ENCODE measurements around the gene HOXB5. TPM values are rescaled to one million over a fixed set of nuclear protein-coding genes. Genes with fewer than 3 reads are reported as not detected.
A peak's percentile ranks its signal among the peaks of the same experiment; 100 is the strongest.

HOXB5 gene
- total RNA-seq, 2 experiments from 2014 or later: not detected

DNA sequence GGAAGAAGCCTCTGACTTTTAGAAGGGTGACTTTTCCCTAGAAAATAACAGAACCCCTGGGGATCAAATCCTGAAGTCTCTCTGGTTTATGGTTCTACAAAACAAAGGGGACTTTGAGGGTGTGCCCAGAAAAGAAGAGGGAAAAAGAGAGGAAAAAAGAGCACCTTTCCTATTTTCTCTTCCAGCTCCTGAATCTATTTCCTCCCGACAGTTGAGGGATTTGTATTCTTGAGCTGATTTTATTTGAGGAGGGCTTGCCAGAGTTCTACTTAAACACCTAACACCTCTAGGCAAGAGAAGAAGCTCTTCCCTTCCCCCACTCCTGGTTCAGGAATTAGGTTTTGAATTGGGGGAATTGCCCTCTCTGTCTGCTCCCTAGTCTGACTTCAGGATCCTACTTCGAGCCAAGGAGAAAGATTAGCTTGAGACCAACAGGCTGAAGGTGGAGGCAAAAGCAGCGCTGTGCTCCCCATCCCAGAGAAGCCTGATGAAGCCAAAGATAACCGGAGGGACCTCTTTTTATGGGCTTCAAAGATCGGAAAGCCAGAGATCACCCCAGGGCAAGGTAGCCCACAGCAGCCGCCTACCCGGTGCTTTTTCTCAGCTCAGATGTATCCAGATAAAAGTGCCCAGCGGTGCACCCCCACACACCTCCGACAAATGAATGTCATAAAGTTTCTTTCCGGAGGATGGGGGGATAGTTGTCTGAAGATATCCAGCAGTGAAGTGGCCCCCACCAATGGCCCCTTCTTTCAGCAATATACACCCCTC, 4.3 kb downstream of the HOXB5 start:
- peaks cover 31% of the 10 kb centered on the region for H3K4me1 Mint-ChIP-seq (ENCODE audit: low read depth)
- CTCF ChIA-PET: interaction anchor here (0.6 to 3.2 kb wide), 10 partner anchors 29 to 397 kb away, joined by 3 to 14 read pairs (median 4); no protein-coding TSS in a partner anchor
- no peaks in the 10 kb centered on the region for H3K36me3 Mint-ChIP-seq (ENCODE audit: low read depth)
- H3K27ac Mint-ChIP-seq: no peak overlapping the region
- no peak for DNase-seq
- peaks cover 89% of the 10 kb centered on the region for H3K27me3 Mint-ChIP-seq (ENCODE audit: low read depth)
- no peak overlapping the region for H3K4me3 Mint-ChIP-seq
- intact Hi-C loops (cut with micrococcal nuclease): no loop called here
- no peaks in the 10 kb centered on the region for H3K9me3 Mint-ChIP-seq

DNA sequence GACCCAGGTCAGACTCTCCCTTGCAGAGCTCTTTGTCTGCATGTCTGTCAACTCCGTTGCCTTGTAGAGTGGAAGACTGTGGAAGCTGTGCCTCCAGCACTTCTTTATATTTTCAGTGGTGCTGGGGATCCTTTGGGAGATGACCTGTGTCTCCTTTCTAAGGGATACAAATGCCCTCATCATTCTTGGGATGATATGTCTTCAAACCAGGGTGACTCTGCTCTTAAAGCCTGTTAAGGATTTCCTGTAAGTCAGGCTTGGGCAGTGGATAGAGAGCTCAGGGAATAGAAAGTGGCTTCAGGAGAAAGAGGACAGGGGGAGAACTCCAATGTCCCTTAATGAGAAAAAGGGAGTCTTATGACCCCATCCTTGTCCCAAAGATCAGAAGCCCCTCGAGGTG, 5.1 kb downstream of the HOXB5 start:
- Mint-ChIP-seq H3K4me1 (ENCODE audit: low read depth) (peaks cover 26% of the 10 kb centered on the region), H3K4me3 (no peak overlapping the region), H3K27me3 (ENCODE audit: low read depth) (peaks cover 93% of the 10 kb centered on the region), H3K36me3 (ENCODE audit: low read depth) (no peaks in the 10 kb centered on the region), H3K9me3 (no peaks in the 10 kb centered on the region), H3K27ac (no peak overlapping the region)
- DNase-seq: no peak
- intact Hi-C loops (cut with micrococcal nuclease): no loop called here
- CTCF ChIA-PET: interaction anchor here (0.6 to 3.2 kb wide), 12 partner anchors 25 to 255 kb away, joined by 3 to 14 read pairs (median 4); no protein-coding TSS in a partner anchor

DNA sequence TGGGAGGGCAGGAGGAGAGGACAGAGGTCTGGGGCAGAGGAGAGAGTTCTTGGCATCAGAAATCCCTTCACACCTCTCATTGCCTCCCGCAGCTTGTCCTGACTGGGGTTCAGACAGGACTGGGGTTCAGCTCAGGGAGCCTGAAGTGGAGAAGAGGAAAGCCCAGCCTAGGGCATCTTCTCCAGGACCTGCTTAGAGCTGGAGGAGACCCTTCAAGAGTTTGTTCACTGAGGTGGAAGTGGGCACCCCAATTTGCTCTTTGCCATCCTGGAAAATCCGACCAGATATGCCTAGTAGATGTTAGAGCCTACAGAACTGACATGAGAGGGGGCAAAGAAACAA, 5.5 kb downstream of the HOXB5 start:
- Mint-ChIP-seq H3K36me3 (ENCODE audit: low read depth) (no peaks in the 10 kb centered on the region), H3K27me3 (ENCODE audit: low read depth) (peaks cover 92% of the 10 kb centered on the region), H3K27ac (no peak overlapping the region), H3K4me1 (ENCODE audit: low read depth) (peaks cover 25% of the 10 kb centered on the region), H3K4me3 (no peak overlapping the region), H3K9me3 (no peaks in the 10 kb centered on the region)
- DNase-seq: no peak
- intact Hi-C loops (cut with micrococcal nuclease): no loop called here
- CTCF ChIA-PET: interaction anchor here (0.6 to 3.2 kb wide), 14 partner anchors 13 to 328 kb away, joined by 3 to 14 read pairs (median 5); no protein-coding TSS in a partner anchor

DNA sequence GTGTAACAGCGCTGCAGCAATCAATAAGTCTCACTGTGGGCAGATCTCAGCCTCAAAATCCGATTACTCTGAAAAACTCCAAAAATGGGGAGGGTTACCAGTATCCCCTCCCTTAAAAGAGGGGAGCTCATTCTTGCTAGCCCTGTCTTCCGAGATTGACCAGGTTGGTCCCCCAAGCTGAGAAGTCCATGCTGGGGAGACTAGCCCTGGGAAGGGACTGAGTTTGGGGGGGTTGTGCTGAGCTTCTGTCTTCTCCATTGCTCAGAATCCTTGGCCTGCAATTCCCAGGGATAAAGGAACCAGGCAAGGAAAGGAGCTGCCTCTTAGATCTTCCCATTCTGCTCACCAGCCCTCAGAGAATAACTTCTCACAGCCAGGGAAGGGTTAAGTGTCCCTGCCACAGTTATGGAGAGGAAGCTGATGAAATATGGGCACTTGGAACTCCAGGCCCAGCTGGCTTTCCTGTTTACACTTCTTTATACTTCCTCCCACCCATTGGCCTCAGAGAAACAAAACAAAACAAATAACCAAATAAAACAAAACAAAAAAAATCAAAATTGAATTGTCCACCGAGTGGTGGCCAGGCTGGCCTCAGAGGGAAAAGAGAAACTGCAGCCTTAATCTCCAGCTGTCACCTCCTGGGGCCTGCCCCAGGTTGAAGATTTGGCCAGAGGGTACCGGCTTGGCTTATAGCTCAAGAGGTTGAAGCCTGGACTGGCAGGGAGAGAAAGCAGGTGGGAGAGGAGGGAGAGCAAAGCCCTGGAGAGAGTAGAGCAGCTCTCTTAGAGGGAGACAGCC, 6.1 kb downstream of the HOXB5 start:
- H3K27ac Mint-ChIP-seq: no peak overlapping the region
- CTCF ChIA-PET: interaction anchor here (0.6 to 3.2 kb wide), 15 partner anchors 14 to 328 kb away, joined by 3 to 14 read pairs (median 5); no protein-coding TSS in a partner anchor
- DNase-seq: no peak
- peaks cover 92% of the 10 kb centered on the region for H3K27me3 Mint-ChIP-seq (ENCODE audit: low read depth)
- intact Hi-C loops (cut with micrococcal nuclease): no loop called here
- H3K4me1 Mint-ChIP-seq (ENCODE audit: low read depth): peaks cover 25% of the 10 kb centered on the region
- no peaks in the 10 kb centered on the region for H3K9me3 Mint-ChIP-seq
- no peak overlapping the region for H3K4me3 Mint-ChIP-seq
- H3K36me3 Mint-ChIP-seq (ENCODE audit: low read depth): no peaks in the 10 kb centered on the region

DNA sequence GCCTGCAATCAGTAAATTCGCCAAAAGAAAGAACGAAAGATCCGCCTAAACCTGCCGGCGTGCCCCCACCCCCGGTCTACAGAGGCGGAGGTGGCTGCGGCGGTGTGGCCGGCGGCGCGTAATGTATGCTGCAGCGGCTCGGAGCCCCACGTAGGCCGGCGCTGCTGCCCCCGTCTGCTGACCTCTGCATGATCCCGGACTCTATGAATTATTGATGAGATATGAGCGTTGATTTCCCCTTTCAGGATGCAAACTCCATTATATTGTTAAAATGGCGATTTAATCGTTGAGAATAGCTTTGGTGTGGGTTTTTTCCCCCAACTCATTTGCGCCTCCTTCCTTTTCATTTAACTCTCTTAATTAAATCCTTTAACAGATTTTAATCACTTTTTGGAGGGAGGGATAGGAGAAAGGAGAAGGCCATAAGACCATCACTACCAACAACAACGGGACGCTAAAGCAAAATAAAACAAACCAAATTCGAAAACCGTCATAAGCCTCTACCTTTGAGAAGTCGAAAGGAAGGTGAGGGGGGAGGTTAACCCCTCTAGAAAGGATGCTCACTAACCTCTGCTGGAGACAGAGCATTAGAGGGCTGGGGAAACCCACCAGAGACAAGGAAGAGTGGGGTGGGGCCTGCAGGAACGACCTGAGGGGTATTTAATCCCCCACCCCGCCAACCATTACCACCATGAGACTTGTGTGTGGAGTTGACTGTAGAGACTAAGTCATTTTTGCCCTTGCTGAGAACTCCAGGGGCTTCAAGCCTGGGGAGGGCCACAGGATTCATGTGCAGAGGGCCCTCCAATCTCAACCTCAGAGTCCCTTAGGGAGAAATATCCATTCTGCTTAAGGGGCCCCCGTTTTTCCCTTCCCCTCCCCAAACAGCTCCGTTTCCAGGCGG, 7.0 kb downstream of the HOXB5 start:
- no peaks in the 10 kb centered on the region for H3K9me3 Mint-ChIP-seq
- H3K36me3 Mint-ChIP-seq (ENCODE audit: low read depth): no peaks in the 10 kb centered on the region
- no peak overlapping the region for H3K27ac Mint-ChIP-seq
- intact Hi-C loops (cut with micrococcal nuclease): no loop called here
- peak overlapping the region; percentile 83 for H3K4me3 Mint-ChIP-seq
- H3K4me1 Mint-ChIP-seq (ENCODE audit: low read depth): peaks cover 27% of the 10 kb centered on the region
- CTCF ChIA-PET: interaction anchor here (0.7 to 3.2 kb wide), 9 partner anchors 15 to 327 kb away, joined by 3 to 14 read pairs (median 6); no protein-coding TSS in a partner anchor
- peak; percentile 36 for DNase-seq
- H3K27me3 Mint-ChIP-seq (ENCODE audit: low read depth): peaks cover 92% of the 10 kb centered on the region

DNA sequence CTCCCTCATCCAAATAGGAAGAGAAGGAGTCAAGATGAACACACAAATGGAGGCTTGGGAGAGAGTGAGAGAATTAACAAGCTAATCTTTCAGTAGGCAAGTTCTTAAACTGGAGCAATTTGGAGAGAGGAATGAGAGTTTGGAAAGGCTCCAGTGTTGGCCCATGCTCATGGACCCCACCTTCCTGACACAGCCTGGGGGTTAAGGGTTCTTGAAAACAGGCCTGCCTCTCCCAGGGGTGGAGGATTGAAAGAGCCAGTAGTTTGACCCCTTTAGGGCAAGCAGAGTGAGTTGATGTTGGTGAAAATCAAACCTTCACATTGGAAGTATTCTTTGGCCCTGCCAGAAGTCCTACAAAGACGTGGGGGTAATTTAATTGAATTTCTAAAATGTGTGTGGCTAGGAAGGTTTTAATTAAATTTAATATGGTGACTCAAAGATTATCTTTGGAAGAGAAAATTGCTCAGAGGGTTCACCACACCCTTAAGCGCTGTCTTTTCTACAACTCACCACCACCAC, 9.3 kb downstream of the HOXB5 start:
- CTCF ChIA-PET: interaction anchor here (1.0 to 1.6 kb wide), 2 partner anchors 248 to 250 kb away, joined by 5 to 6 read pairs; no protein-coding TSS in a partner anchor
- H3K9me3 Mint-ChIP-seq: no peaks in the 10 kb centered on the region
- H3K27ac Mint-ChIP-seq: no peak overlapping the region
- H3K4me1 Mint-ChIP-seq (ENCODE audit: low read depth): peaks cover 43% of the 10 kb centered on the region
- H3K27me3 Mint-ChIP-seq (ENCODE audit: low read depth): peaks cover 89% of the 10 kb centered on the region
- intact Hi-C loops (cut with micrococcal nuclease): no loop called here
- no peaks in the 10 kb centered on the region for H3K36me3 Mint-ChIP-seq (ENCODE audit: low read depth)
- no peak overlapping the region for H3K4me3 Mint-ChIP-seq
- DNase-seq: no peak

DNA sequence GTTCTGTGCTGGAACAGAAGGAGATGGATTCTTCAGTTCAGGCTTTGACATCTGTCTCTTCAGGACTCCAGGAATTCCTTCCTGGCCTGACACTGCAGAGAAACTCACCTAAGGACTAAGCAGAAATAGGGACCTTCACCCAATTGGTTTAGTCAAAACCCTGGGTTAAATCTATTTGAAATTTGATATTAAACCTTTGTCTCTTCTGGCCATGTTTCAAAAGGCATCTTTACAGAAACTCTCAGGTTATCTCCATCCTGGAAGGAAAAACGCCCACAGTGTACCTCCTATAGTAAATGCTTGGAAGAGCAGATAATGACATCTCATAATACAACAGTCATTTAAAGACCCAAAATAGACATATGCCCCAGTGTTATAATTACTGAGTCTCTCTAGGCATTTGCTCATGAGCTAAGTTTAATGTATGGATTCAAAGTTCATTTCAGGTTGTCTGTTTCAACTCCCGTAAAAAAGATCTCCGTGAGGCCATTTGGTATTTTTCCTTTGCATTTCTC, 9.8 kb downstream of the HOXB5 start:
- peaks cover 89% of the 10 kb centered on the region for H3K27me3 Mint-ChIP-seq (ENCODE audit: low read depth)
- DNase-seq: no peak
- no peaks in the 10 kb centered on the region for H3K36me3 Mint-ChIP-seq (ENCODE audit: low read depth)
- no peak overlapping the region for H3K4me3 Mint-ChIP-seq
- intact Hi-C loops (cut with micrococcal nuclease): no loop called here
- CTCF ChIA-PET: interaction anchor here (0.8 to 1.6 kb wide), 3 partner anchors 247 to 250 kb away, joined by 3 to 6 read pairs (median 5); no protein-coding TSS in a partner anchor
- no peaks in the 10 kb centered on the region for H3K9me3 Mint-ChIP-seq
- H3K27ac Mint-ChIP-seq: no peak overlapping the region
- peaks cover 48% of the 10 kb centered on the region for H3K4me1 Mint-ChIP-seq (ENCODE audit: low read depth)

DNA sequence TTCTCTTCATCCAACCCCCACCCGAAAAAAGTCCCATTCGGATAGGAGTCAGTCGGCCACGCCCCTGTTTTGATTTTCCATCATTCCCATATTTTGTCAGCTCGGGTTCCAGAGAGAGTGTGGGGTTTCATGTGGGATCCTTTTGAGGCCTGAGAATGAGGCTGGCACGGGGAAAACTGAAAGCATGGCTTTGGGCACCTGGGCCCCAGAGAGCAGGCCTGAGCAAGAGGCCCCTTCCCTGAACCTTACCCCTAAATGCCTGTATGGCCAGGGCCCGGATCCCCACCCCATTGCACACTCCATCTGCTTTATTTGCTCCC, 10.9 kb downstream of the HOXB5 start:
- DNase-seq: no peak
- CTCF ChIA-PET: interaction anchor here (0.7 to 1.2 kb wide), 6 partner anchors 12 to 527 kb away, joined by 3 read pairs; no protein-coding TSS in a partner anchor
- H3K36me3 Mint-ChIP-seq (ENCODE audit: low read depth): no peaks in the 10 kb centered on the region
- H3K9me3 Mint-ChIP-seq: no peaks in the 10 kb centered on the region
- peaks cover 50% of the 10 kb centered on the region for H3K4me1 Mint-ChIP-seq (ENCODE audit: low read depth)
- intact Hi-C loops (cut with micrococcal nuclease): no loop called here
- H3K27me3 Mint-ChIP-seq (ENCODE audit: low read depth): peaks cover 81% of the 10 kb centered on the region
- peak overlapping the region; percentile 46 for H3K4me3 Mint-ChIP-seq
- no peak overlapping the region for H3K27ac Mint-ChIP-seq

DNA sequence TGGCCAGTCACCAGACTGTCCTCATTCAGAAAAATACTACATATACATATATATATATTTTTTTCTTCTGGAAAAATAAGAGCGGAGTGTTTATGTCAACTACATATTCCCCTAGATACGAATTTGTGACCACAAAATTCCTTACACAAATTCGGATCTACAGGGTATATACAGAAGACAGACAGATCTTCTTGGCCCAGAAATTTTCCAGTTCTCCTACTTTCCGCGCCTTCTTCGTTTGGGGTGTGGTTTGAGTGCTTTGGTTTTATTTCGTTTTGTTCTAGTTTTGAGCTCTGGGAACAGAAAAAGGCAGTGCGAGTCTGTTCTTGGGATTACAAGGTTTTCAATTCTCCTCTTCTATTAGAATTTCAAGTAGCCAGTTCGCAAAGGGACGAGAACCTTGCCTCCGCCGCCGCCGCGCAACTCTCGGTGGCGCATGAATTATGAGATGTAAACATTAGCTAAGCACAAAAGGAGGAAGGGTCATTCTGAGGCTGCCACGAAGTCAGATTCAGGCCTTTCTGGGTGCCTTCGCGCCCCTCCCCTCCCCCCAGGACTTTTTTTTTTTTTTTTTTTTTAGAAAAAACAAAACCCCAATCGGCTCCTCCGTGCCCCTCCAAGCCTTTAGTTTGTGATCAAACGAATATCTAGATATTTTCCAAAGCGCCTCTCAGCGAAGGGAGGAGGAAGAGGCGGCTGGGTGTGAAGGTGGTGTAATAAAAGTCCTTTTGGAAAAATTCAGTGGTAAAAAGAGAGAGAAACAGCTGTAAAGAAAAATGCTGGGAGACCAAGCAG, 13.6 kb downstream of the HOXB5 start:
- no peak for DNase-seq
- intact Hi-C loops (cut with micrococcal nuclease): no loop called here
- CTCF ChIA-PET: interaction anchor here (0.7 to 1.0 kb wide), 2 partner anchors 36 to 239 kb away, joined by 3 to 4 read pairs; no protein-coding TSS in a partner anchor
- Mint-ChIP-seq H3K27me3 (ENCODE audit: low read depth) (peaks cover 66% of the 10 kb centered on the region), H3K4me3 (peak overlapping the region; percentile 13), H3K27ac (no peak overlapping the region), H3K36me3 (ENCODE audit: low read depth) (no peaks in the 10 kb centered on the region), H3K4me1 (ENCODE audit: low read depth) (peaks cover 48% of the 10 kb centered on the region), H3K9me3 (no peaks in the 10 kb centered on the region)

DNA sequence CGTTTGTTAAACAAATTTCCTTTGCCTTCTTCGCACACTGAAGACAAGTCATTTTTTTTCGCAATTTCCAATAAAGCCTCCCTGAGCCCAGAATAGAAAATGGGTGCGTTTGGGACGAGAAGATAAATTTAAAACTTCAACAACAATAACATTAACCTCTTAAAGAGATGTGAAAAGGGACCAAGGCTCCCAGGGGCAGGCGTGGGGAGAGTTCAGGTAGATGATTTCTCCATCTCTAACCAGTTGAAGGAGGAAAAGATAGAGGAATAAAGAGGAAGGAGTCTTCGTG, 14.2 kb downstream of the HOXB5 start:
- peaks cover 64% of the 10 kb centered on the region for H3K27me3 Mint-ChIP-seq (ENCODE audit: low read depth)
- intact Hi-C loops (cut with micrococcal nuclease): no loop called here
- no peak for DNase-seq
- H3K9me3 Mint-ChIP-seq: no peaks in the 10 kb centered on the region
- peak overlapping the region; percentile 87 for H3K4me3 Mint-ChIP-seq
- peaks cover 46% of the 10 kb centered on the region for H3K4me1 Mint-ChIP-seq (ENCODE audit: low read depth)
- CTCF ChIA-PET: interaction anchor here (1.0 kb wide), 1 partner anchor 14 kb away, joined by 3 read pairs; the partner anchor contains the start of gene HOXB5
- no peak overlapping the region for H3K27ac Mint-ChIP-seq
- no peaks in the 10 kb centered on the region for H3K36me3 Mint-ChIP-seq (ENCODE audit: low read depth)
